GM18861 (cell line): ENCODE results near the gene SLC7A1.
"Not testable (repeated sequence)": the region's sequence is repeated elsewhere in the genome, so short reads cannot be mapped to it uniquely, and the experiment has no call there.

ENCODE experiments used
- ATAC-seq: cut with Tn5 transposase; IDR thresholded peaks from one replicate; pipeline ENCODE4 v1.9.1; 2021; ENCODE audit not compliant: unreplicated experiment

SLC7A1 gene

GRCh38 chr13:29595380-29596063 is at the start of gene SLC7A1:
SLC7A1 (minus strand) TSS chr13:29595688; CDS start chr13:29536188, 59,500 bp downstream.
- ATAC-seq: peak; percentile 79

- ATAC-seq: no peak
Measured at GRCh38 chr13:29640665-29641064, 45.2 kb upstream of the SLC7A1 start.

GRCh38 chr13:29636831-29637230 is 41.3 kb upstream of the SLC7A1 start:
- ATAC-seq: not testable (repeated sequence)

- no peak for ATAC-seq
Measured at GRCh38 chr13:29624997-29625396, 29.5 kb upstream of the SLC7A1 start.

- no peak for ATAC-seq
Measured at GRCh38 chr13:29621841-29622240, 26.4 kb upstream of the SLC7A1 start.

- ATAC-seq: no peak
Measured at GRCh38 chr13:29621051-29621800, 25.7 kb upstream of the SLC7A1 start.

- no peak for ATAC-seq
Measured at GRCh38 chr13:29619995-29620394, 24.5 kb upstream of the SLC7A1 start.

- ATAC-seq: no peak
Measured at GRCh38 chr13:29613101-29613500, 17.6 kb upstream of the SLC7A1 start.

GRCh38 chr13:29607465-29607864 is 12.0 kb upstream of the SLC7A1 start:
- ATAC-seq: no peak

- no peak for ATAC-seq
Measured at GRCh38 chr13:29605860-29606526, 10.5 kb upstream of the SLC7A1 start.

GRCh38 chr13:29598321-29598720 is 2.8 kb upstream of the SLC7A1 start:
- no peak for ATAC-seq

GRCh38 chr13:29597706-29598105 is 2.2 kb upstream of the SLC7A1 start:
- ATAC-seq: no peak

- ATAC-seq: no peak
Measured at GRCh38 chr13:29597246-29597645, 1.8 kb upstream of the SLC7A1 start.

- no peak for ATAC-seq
Measured at GRCh38 chr13:29596064-29596418, 553 bp upstream of the SLC7A1 start.

- ATAC-seq: peak; percentile 24
Measured at GRCh38 chr13:29594710-29595379, 643 bp downstream of the SLC7A1 start.

GRCh38 chr13:29594303-29594709 is 1.2 kb downstream of the SLC7A1 start:
- peak; percentile 24 for ATAC-seq

GRCh38 chr13:29593605-29594297 is 1.7 kb downstream of the SLC7A1 start:
- no peak for ATAC-seq

GRCh38 chr13:29591310-29591709 is 4.2 kb downstream of the SLC7A1 start:
- no peak for ATAC-seq

- ATAC-seq: no peak
Measured at GRCh38 chr13:29589967-29590366, 5.5 kb downstream of the SLC7A1 start.

GRCh38 chr13:29589234-29589633 is 6.3 kb downstream of the SLC7A1 start:
- ATAC-seq: no peak

GRCh38 chr13:29587645-29588044 is 7.8 kb downstream of the SLC7A1 start:
- no peak for ATAC-seq
